ENCODE measurements around the gene SLAIN1. TPM values are rescaled to one million over a fixed set of nuclear protein-coding genes. Genes with fewer than 3 reads are reported as not detected.

The SLAIN1 gene
- total RNA-seq = 0.08 TPM in 1 of 2 replicates, not detected in the other

DNA sequence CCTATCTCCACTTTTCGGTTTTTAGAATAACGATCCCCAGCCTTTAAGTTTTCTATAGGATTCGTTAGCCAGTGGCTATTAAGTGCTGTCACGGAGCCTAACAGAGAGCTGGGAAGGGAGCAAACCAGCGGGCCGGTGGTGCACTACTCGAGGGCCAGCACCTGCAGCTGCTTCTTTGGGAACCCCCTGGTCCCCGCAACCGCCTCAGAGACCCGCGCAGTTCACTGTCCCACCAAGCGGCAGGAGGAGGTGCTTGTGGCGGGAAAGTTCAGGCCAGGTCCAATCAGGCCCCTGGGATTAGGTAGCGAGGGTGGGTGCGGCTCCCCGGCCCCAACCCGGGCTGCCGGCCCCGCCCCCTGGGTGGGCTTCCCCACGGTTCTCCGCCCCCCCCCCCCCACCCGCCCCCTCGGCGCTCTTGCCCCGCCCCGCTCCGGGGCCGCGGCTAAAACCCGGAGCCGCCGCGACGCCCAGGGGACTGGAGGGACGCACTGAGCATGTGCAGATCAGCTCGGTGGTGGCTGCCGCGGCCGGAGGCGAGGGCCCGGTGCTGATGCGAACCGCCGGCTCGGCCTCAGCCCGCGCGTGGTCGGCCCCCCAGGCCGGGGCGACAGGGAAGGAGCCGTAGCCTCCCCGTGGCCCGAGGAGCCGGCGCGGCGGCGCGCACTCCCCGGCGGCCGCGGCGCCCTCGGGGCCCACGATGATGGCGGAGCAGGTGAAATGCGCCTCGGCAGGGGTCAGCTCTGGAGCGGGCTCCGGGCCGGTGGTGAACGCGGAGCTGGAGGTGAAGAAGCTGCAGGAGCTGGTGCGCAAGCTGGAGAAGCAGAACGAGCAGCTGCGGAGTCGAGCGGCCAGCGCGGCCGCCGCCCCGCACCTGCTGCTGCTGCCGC lies at the start of gene SLAIN1:
TSS of gene SLAIN1 (plus strand) at position 471 of the 887 bp plus-strand sequence. CDS start at position 698, 227 bp downstream.

Other genes starting within 250 kb of the SLAIN1 start
- gene SCEL, start 162.0 kb upstream of the SLAIN1 start, total RNA-seq = 2.5 and 3.6 TPM in 2 replicates
- gene EDNRB, start 221.1 kb downstream of the SLAIN1 start, total RNA-seq = not detected in 2 replicates